ENCODE data around the gene ATP11A. TPM values are rescaled to one million over a fixed set of nuclear protein-coding genes. Genes with fewer than 3 reads are reported as not detected.

ATP11A gene
- total RNA-seq, 1 donor from 2014 or later: 6.1 TPM

GRCh38 chr13:112833551-112834257, 143.9 kb downstream of the ATP11A start:
- no peak for TF ChIP-seq CTCF (IDR thresholded peaks at IDR 0.05; ENCODE audit: insufficient read depth, low read length, severe bottlenecking)
- H3K27me3 ChIP-seq (ENCODE audit: control insufficient read depth, insufficient read depth, low read length): no peaks in the 10 kb centered on the region
- FAIRE-seq (no peak), DNase-seq (ENCODE audit: low read depth) (no peak)
- H3K36me3 ChIP-seq (ENCODE audit: control insufficient read depth, insufficient read depth, low read length): peaks cover 22% of the 10 kb centered on the region
- no peak overlapping the region for H3K4me3 ChIP-seq (ENCODE audit: low read depth, low read length)

- FAIRE-seq: no peak
- no peak for TF ChIP-seq CTCF (IDR thresholded peaks at IDR 0.05; ENCODE audit: insufficient read depth, low read length, severe bottlenecking)
Measured at GRCh38 chr13:112835344-112835743, 145.5 kb downstream of the ATP11A start.

GRCh38 chr13:112835796-112836195, 146.0 kb downstream of the ATP11A start:
- H3K4me3 ChIP-seq (ENCODE audit: low read depth, low read length): no peak overlapping the region
- no peak for FAIRE-seq
- DNase-seq (ENCODE audit: low read depth): no peak
- TF ChIP-seq CTCF (IDR thresholded peaks at IDR 0.05; ENCODE audit: insufficient read depth, low read length, severe bottlenecking): no peak
- H3K27me3 ChIP-seq (ENCODE audit: control insufficient read depth, insufficient read depth, low read length): no peaks in the 10 kb centered on the region
- H3K36me3 ChIP-seq (ENCODE audit: control insufficient read depth, insufficient read depth, low read length): peaks cover 21% of the 10 kb centered on the region

More at GRCh38 chr13:112835344-112835743, 145.5 kb downstream of the ATP11A start:
- DNase-seq (ENCODE audit: low read depth): no peak
- no peaks in the 10 kb centered on the region for H3K27me3 ChIP-seq (ENCODE audit: control insufficient read depth, insufficient read depth, low read length)
- H3K4me3 ChIP-seq (ENCODE audit: low read depth, low read length): no peak overlapping the region
- peaks cover 21% of the 10 kb centered on the region for H3K36me3 ChIP-seq (ENCODE audit: control insufficient read depth, insufficient read depth, low read length)

GRCh38 chr13:112836940-112837339, 147.1 kb downstream of the ATP11A start:
- no peak for TF ChIP-seq CTCF (IDR thresholded peaks at IDR 0.05; ENCODE audit: insufficient read depth, low read length, severe bottlenecking)
- H3K27me3 ChIP-seq (ENCODE audit: control insufficient read depth, insufficient read depth, low read length): no peaks in the 10 kb centered on the region
- H3K36me3 ChIP-seq (ENCODE audit: control insufficient read depth, insufficient read depth, low read length): peaks cover 14% of the 10 kb centered on the region
- no peak for DNase-seq (ENCODE audit: low read depth)
- H3K4me3 ChIP-seq (ENCODE audit: low read depth, low read length): no peak overlapping the region
- FAIRE-seq: no peak

GRCh38 chr13:112837371-112838037, 147.7 kb downstream of the ATP11A start:
- Histone ChIP-seq H3K4me3 (ENCODE audit: low read depth, low read length) (no peak overlapping the region), H3K27me3 (ENCODE audit: control insufficient read depth, insufficient read depth, low read length) (no peaks in the 10 kb centered on the region), H3K36me3 (ENCODE audit: control insufficient read depth, insufficient read depth, low read length) (peaks cover 10% of the 10 kb centered on the region)
- FAIRE-seq: no peak
- DNase-seq (ENCODE audit: low read depth): no peak
- TF ChIP-seq CTCF (IDR thresholded peaks at IDR 0.05; ENCODE audit: insufficient read depth, low read length, severe bottlenecking): no peak
